HepG2 (cell line): ENCODE data around the gene CLEC3A. TPM values are rescaled to one million over a fixed set of nuclear protein-coding genes. Genes with fewer than 3 reads are reported as not detected.

ENCODE experiments used
- ATF2 ChIP-seq: sonication (generic); formaldehyde crosslinking; IDR thresholded peaks from 2 replicates; pipeline ENCODE4 v1.4.0; 2020; ENCODE audit warnings: missing genetic modification reagents
- CHCHD3 ChIP-seq: sonication (generic); formaldehyde crosslinking; IDR thresholded peaks from 2 replicates; pipeline ENCODE4 v1.8.0; 2022; ENCODE audit warnings: mild to moderate bottlenecking, missing genetic modification reagents, moderate library complexity
- CHD4 ChIP-seq: fragments of 200-600 bp; sonication (generic); IDR thresholded peaks from 2 replicates; pipeline ENCODE4 v1.7.0; 2017; ENCODE audit warnings: mild to moderate bottlenecking, low read length, borderline replicate concordance
- ELF3 ChIP-seq: IDR thresholded peaks from 2 replicates; pipeline ENCODE4 v1.6.1; 2016; ENCODE audit warnings: missing genetic modification reagents, missing compliant biosample characterization
- MEIS2 ChIP-seq: sonication (generic); formaldehyde crosslinking; IDR thresholded peaks from 2 replicates; pipeline ENCODE4 v1.9.0; 2021; ENCODE audit warnings: mild to moderate bottlenecking, missing genetic modification reagents
- PRDM15 ChIP-seq: sonication (generic); formaldehyde crosslinking; IDR thresholded peaks from 2 replicates; pipeline ENCODE4 v1.4.0; 2020; ENCODE audit warnings: missing genetic modification reagents
- ZBTB14 ChIP-seq: sonication (generic); formaldehyde crosslinking; IDR thresholded peaks from 2 replicates; pipeline ENCODE4 v1.4.0; 2020; ENCODE audit warnings: missing genetic modification reagents
- ZHX2 ChIP-seq, 2 experiments: sonication (generic) in 1 of 2; formaldehyde crosslinking in 1 of 2; IDR thresholded peaks; 2 replicates each; pipeline versions ENCODE4 v1.6.1 to v1.9.0; 2014 to 2022; ENCODE audit warnings: antibody characterized with exemption in 1 of 2, borderline replicate concordance in 1 of 2, inconsistent platforms in 1 of 2, low read depth in 1 of 2, missing genetic modification reagents in 1 of 2
- ZNF280D ChIP-seq: sonication (generic); formaldehyde crosslinking; IDR thresholded peaks from 2 replicates; pipeline ENCODE4 v1.5.1; 2020; ENCODE audit warnings: mild to moderate bottlenecking, missing genetic modification reagents
- ZNF343 ChIP-seq: sonication (generic); formaldehyde crosslinking; IDR thresholded peaks from 2 replicates; pipeline ENCODE4 v1.4.0; 2020; ENCODE audit warnings: mild to moderate bottlenecking, missing genetic modification reagents
- ZNF841 ChIP-seq: sonication (generic); formaldehyde crosslinking; IDR thresholded peaks from 2 replicates; pipeline ENCODE4 v1.8.1; 2023; ENCODE audit warnings: missing genetic modification reagents, borderline replicate concordance
- polyA plus RNA-seq, 8 experiments: library from polyadenylated mRNA; depleted of rRNA in 3 of 8; stranded (reverse) in 7 of 8; unstranded in 1 of 8; fragments of >200 nt; fragmentation: Illumina TruSeq in 4 of 8; extraction: Trizol in 4 of 8; gene quantifications; 2 replicates each; pipeline versions ENCODE4 v1.2.1 to v1.2.3, GENCODE V29; 2011 to 2016; ENCODE audit warnings: low read depth in 4 of 8, missing spikeins in 1 of 8, mixed read lengths in 1 of 8; ENCODE audit not compliant: insufficient read depth in 1 of 8
- total RNA-seq, 5 experiments: library from RNA; depleted of rRNA; stranded (reverse); fragments of >200 nt; fragmentation: Illumina TruSeq; extraction: Trizol; gene quantifications; 2 replicates each; pipeline ENCODE4 v1.2.3, GENCODE V29; 2016; ENCODE audit warnings: low read depth in 1 of 5

The CLEC3A gene
- total and polyA plus RNA-seq, 2 of the 13 experiments (the other 11 are each of a cell fraction or from before 2014, with no cell fraction given) = not detected

- TF ChIP-seq ZHX2 (IDR thresholded peaks at IDR 0.05; ENCODE audit: low read depth) (0 out of 2 replicates have a peak, but pooled peaks have one; percentile 13), ZHX2 (CRISPR knock-in tag; IDR thresholded peaks at IDR 0.05; ENCODE audit: borderline replicate concordance) (peak; percentile 99), ATF2 (peak; percentile 90), ELF3 (peak; percentile 93), ZNF280D (peak; percentile 90; the same call in 1 of the 2 replicates), CHCHD3 (CRISPR knock-in tag) (peak; percentile 99), ZNF343 (CRISPR knock-in tag) (peak; percentile 93), CHD4 (no peak), PRDM15 (CRISPR knock-in tag) (peak; percentile 87), ZNF841 (CRISPR knock-in tag) (peak; percentile 96), ZBTB14 (CRISPR knock-in tag) (peak; percentile 63), MEIS2 (peak; percentile 99)
These were observed 23.7 kb downstream of the CLEC3A start (continued) for GRCh38 chr16:78045865-78046581.
